ENCODE measurements around the gene SUCLG1. TPM values are rescaled to one million over a fixed set of nuclear protein-coding genes. Genes with fewer than 3 reads are reported as not detected.

SUCLG1 gene
- total RNA-seq, 4 donors from 2014 or later = 66.6 to 90.6 (median 78.0) TPM

GRCh38 chr2:84495539-84496146, 36.6 kb upstream of the SUCLG1 start:
- H3K4me1 ChIP-seq = no peaks in the 10 kb centered on the region
- no peaks in the 10 kb centered on the region for H3K36me3 ChIP-seq
- TF ChIP-seq CTCF (IDR thresholded peaks at IDR 0.05) (peak; percentile 48 to 78 (median 56)), POLR2A (IDR thresholded peaks at IDR 0.05) (no peak)
- 27 to 28% methylated on average over 8 of the region's 8 CpGs for WGBS, 2 donors
- H3K4me3 ChIP-seq = no peak overlapping the region
- no peak overlapping the region for H3K27ac ChIP-seq
- intact Hi-C loops (cut with DNase I) = loop anchor here (10.0 kb wide), 3 partner anchors 139 to 429 kb away; partner anchors contain the start of gene TRABD2A
- H3K27me3 ChIP-seq = no peaks in the 10 kb centered on the region
- H3K9me3 ChIP-seq = no peaks in the 10 kb centered on the region
- no peak for DNase-seq

DNA sequence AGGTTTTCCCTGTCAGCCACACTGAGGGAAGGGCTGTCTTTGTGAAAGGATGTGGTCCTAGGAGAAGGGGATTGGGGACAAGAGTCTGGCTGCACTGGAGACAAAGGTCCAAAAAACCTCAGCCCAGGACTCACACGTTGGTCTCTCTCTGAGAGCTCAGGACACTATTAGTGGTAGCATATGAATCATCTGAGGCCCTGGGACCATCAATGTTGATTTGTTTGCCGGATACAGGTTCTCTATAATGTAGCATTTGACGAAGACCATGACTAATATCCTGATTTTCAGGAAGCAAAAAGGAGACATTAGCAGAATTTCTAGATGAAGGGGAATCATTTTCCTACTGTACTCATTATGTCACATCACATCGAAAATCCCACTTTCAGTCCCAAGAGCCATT, 35.0 kb upstream of the SUCLG1 start:
- Histone ChIP-seq H3K9me3 (no peaks in the 10 kb centered on the region), H3K27ac (no peak overlapping the region), H3K4me3 (no peak overlapping the region), H3K36me3 (no peaks in the 10 kb centered on the region), H3K4me1 (no peaks in the 10 kb centered on the region), H3K27me3 (no peaks in the 10 kb centered on the region)
- TF ChIP-seq POLR2A (IDR thresholded peaks at IDR 0.05) (no peak), CTCF (IDR thresholded peaks at IDR 0.05) (no peak)
- DNase-seq = no peak
- intact Hi-C loops (cut with DNase I) = loop anchor here (10.0 kb wide), 3 partner anchors 141 to 431 kb away; partner anchors contain the start of gene TRABD2A
- 54 to 74% methylated on average over 4 of the region's 4 CpGs for WGBS, 2 donors

- 52% methylated on average over 5 of the region's 5 CpGs for WGBS, 2 donors
- Histone ChIP-seq H3K36me3 (no peaks in the 10 kb centered on the region), H3K27ac (no peak overlapping the region), H3K4me1 (no peaks in the 10 kb centered on the region), H3K4me3 (no peak overlapping the region), H3K9me3 (no peaks in the 10 kb centered on the region), H3K27me3 (no peaks in the 10 kb centered on the region)
- TF ChIP-seq CTCF (IDR thresholded peaks at IDR 0.05) = no peak
- intact Hi-C loops (cut with DNase I) = loop anchor here (10.0 kb wide), 3 partner anchors 141 to 431 kb away; partner anchors contain the start of gene TRABD2A
- DNase-seq = no peak
Measured at GRCh38 chr2:84493514-84493913, 34.4 kb upstream of the SUCLG1 start.

DNA sequence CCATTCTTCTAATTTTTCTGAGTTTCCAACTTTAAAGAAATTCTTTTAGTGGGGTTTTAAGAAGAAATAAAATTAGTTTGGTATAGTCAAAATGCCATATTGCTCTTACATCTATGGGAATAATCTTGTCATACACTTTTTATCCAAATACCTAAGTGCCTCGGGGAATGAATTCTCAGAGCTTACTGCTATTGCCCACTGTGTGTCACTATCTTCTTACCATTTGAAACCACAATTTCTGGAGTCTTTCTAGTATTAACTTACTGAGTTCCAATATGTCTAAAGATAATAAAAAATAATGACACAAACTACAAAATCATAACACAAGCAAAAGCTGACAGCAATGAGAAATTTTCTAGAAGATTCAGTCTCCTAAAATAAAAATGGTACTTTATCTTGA, 33.5 kb upstream of the SUCLG1 start:
- H3K4me1 ChIP-seq = no peaks in the 10 kb centered on the region
- H3K36me3 ChIP-seq = no peaks in the 10 kb centered on the region
- TF ChIP-seq CTCF (IDR thresholded peaks at IDR 0.05) = no peak
- no peak for TF ChIP-seq POLR2A (IDR thresholded peaks at IDR 0.05)
- DNase-seq = no peak
- intact Hi-C loops (cut with DNase I) = loop anchor here (10.0 kb wide), 3 partner anchors 142 to 432 kb away; partner anchors contain the start of gene TRABD2A
- 54 to 69% methylated on average over 1 of the region's 1 CpG for WGBS, 2 donors
- H3K9me3 ChIP-seq = no peaks in the 10 kb centered on the region
- no peak overlapping the region for H3K4me3 ChIP-seq
- H3K27me3 ChIP-seq = no peaks in the 10 kb centered on the region
- H3K27ac ChIP-seq = no peak overlapping the region

DNA sequence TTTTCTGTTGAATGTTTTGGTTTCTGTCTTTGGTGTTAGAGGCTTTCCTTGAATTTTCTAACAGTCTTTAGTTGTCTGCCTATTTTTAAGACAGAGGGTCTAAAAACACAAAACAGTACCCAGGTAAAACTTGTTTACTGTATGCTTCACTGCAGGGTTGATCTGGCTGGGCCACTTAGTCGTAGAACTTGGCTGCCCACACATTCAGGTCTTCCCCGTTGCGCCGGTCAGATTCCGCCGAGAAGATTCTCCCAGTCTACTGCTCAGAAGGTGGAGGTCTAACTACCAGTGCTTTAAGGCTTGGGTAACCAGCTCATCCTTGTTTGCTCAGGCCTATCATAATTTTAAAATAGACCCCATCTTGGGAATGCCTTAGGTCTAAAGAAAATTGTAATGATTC, 32.7 kb upstream of the SUCLG1 start:
- H3K9me3 ChIP-seq = no peaks in the 10 kb centered on the region
- H3K36me3 ChIP-seq = no peaks in the 10 kb centered on the region
- no peaks in the 10 kb centered on the region for H3K4me1 ChIP-seq
- H3K27ac ChIP-seq = no peak overlapping the region
- H3K4me3 ChIP-seq = no peak overlapping the region
- 91 to 96% methylated on average over 4 to 6 of the region's 6 CpGs for WGBS, 2 donors
- no peaks in the 10 kb centered on the region for H3K27me3 ChIP-seq
- no peak for TF ChIP-seq CTCF (IDR thresholded peaks at IDR 0.05)
- TF ChIP-seq POLR2A (IDR thresholded peaks at IDR 0.05) = no peak
- no peak for DNase-seq
- intact Hi-C loops (cut with DNase I) = loop anchor here (10.0 kb wide), 3 partner anchors 143 to 433 kb away; partner anchors contain the start of gene TRABD2A

Measured in esophagus squamous epithelium (tissue), 5 donors.